Measurements from ENCODE around the gene DENR.

DNA sequence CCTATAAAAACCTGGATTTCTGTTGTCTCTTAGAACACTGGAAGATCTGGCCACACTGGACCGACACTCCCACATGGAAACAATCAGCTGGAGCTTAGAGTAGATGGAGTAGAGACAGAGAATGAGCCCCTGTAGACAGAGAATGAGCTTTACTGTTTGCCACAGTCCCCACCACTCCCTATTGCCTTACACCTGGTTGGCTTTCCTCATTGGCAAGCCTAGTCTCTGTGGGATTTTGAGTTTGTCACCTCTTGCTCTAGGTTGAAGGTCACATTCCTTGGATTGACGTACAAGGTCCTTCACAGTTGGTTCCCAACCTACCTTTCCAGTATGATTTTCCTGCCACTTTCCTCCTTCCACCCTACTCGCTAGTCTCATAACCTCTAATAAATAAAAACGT, 20.0 kb upstream of the DENR start:
- TF ChIP-seq, protein P1, sequence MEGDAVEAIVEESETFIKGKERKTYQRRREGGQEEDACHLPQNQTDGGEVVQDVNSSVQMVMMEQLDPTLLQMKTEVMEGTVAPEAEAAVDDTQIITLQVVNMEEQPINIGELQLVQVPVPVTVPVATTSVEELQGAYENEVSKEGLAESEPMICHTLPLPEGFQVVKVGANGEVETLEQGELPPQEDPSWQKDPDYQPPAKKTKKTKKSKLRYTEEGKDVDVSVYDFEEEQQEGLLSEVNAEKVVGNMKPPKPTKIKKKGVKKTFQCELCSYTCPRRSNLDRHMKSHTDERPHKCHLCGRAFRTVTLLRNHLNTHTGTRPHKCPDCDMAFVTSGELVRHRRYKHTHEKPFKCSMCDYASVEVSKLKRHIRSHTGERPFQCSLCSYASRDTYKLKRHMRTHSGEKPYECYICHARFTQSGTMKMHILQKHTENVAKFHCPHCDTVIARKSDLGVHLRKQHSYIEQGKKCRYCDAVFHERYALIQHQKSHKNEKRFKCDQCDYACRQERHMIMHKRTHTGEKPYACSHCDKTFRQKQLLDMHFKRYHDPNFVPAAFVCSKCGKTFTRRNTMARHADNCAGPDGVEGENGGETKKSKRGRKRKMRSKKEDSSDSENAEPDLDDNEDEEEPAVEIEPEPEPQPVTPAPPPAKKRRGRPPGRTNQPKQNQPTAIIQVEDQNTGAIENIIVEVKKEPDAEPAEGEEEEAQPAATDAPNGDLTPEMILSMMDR (IDR thresholded peaks at IDR 0.05) = no peak
- TF ChIP-seq POLR2A (IDR thresholded peaks at IDR 0.05) = no peak
